SK-N-SH (cell line): ENCODE results near the gene ANKRD18A.

ENCODE experiments used
- EP300 ChIP-seq, 2 experiments: IDR thresholded peaks; 2 replicates each; pipeline versions ENCODE4 v1.4.0 to v1.6.1; 2012; ENCODE audit warnings: borderline replicate concordance in 1 of 2, low read depth in 1 of 2, low read length in 1 of 2
- SIN3A ChIP-seq: IDR thresholded peaks from 2 replicates; pipeline ENCODE4 v1.6.1; 2012; ENCODE audit warnings: low read depth, mild to moderate bottlenecking, low read length, moderate library complexity, borderline replicate concordance

DNA sequence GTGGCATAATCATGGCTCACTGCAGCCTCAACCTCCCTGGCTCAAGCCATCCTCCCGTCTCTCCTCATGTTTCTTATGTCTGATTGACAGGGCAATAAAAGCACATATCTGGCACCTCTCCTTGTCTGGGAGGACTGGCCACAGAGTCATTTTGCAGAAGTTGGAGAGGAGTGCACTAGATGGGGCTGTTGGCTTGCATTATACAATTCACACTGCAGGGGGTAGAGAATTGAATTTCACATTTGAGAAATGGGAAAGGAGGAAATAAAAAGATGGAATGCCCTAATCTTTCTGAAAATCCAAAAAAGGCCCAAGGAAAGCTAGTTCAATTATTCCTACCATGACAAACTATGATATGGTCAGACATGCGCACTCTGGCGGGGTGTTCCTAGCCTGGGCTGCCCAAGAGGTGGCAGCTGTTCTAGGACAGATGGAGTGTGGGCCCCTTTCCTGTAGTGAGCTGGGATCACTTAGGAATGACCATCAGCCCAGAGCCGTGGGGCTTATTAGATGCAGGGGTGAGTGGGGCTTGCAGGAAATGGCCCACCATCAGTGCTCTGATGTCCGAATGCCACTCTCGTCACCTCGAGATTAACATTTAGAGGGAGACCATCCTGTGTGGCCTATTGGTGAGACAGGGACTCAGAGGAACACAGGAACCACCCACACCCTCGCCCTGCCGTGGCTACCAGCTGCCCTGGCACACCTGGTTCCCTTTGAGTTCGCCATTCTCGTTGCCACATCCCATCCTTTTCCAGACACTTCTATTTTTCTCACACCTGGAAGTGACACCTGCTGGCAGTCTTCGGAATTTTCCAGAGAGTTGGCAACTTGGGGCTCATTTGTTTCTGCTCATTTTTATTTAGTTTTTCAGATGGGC, 21.8 kb upstream of the ANKRD18A start:
- no peak for TF ChIP-seq SIN3A
- no peak for TF ChIP-seq EP300 (IDR thresholded peaks at IDR 0.05; ENCODE audit: borderline replicate concordance in 1 of 2, low read depth in 1 of 2, low read length in 1 of 2)
